ENCODE results near the gene LAD1.

The LAD1 gene

GRCh38 chr1:201349092-201349491, 50.0 kb downstream of the LAD1 start:
- DNase-seq: peak in 17 of 51 donors; percentile 7 to 54 (median 24)

- DNase-seq: peak in 1 of 51 donors; percentile 11
These were observed 50.9 kb downstream of the LAD1 start for GRCh38 chr1:201348211-201348566.

- no peak for DNase-seq
These were observed 51.5 kb downstream of the LAD1 start for GRCh38 chr1:201347498-201348210.

- DNase-seq: no peak
These were observed 52.1 kb downstream of the LAD1 start for GRCh38 chr1:201346987-201347386.

- peak in 1 of 51 donors; percentile 5 for DNase-seq
These were observed 52.7 kb downstream of the LAD1 start for GRCh38 chr1:201346337-201346939.

GRCh38 chr1:201345081-201345355, 54.1 kb downstream of the LAD1 start:
- no peak for DNase-seq

- DNase-seq: no peak
These were observed 54.7 kb downstream of the LAD1 start for GRCh38 chr1:201344206-201345080.

- no peak for DNase-seq
These were observed 57.7 kb downstream of the LAD1 start for GRCh38 chr1:201341377-201341776.

GRCh38 chr1:201336711-201337450, 62.2 kb downstream of the LAD1 start:
- no peak for DNase-seq

- no peak for DNase-seq
These were observed 63.2 kb downstream of the LAD1 start for GRCh38 chr1:201335901-201336300.

GRCh38 chr1:201335174-201335870, 63.8 kb downstream of the LAD1 start:
- no peak for DNase-seq

GRCh38 chr1:201334325-201335173, 64.6 kb downstream of the LAD1 start:
- no peak for DNase-seq

- no peak for DNase-seq
These were observed 66.3 kb downstream of the LAD1 start for GRCh38 chr1:201332616-201333335.

- DNase-seq: no peak
These were observed 67.1 kb downstream of the LAD1 start for GRCh38 chr1:201332021-201332420.

- no peak for DNase-seq
These were observed 68.0 kb downstream of the LAD1 start for GRCh38 chr1:201331166-201331565.
